WTC11 (cell line): ENCODE measurements around the gene ATG5.

ENCODE experiments used
- ESRRA ChIP-seq: sonication (generic); formaldehyde crosslinking; IDR thresholded peaks from 2 replicates; pipeline ENCODE4 v1.8.1; 2022; ENCODE audit warnings: mild to moderate bottlenecking, missing genetic modification reagents, borderline replicate concordance
- ETV6 ChIP-seq: sonication (generic); formaldehyde crosslinking; IDR thresholded peaks from 2 replicates; pipeline ENCODE4 v1.8.1; 2022; ENCODE audit warnings: mild to moderate bottlenecking, missing genetic modification reagents
- GABPB1 ChIP-seq: sonication (generic); formaldehyde crosslinking; IDR thresholded peaks from 2 replicates; pipeline ENCODE4 v1.8.1; 2023; ENCODE audit warnings: mild to moderate bottlenecking, missing genetic modification reagents
- NR1H2 ChIP-seq: sonication (generic); formaldehyde crosslinking; IDR thresholded peaks from 2 replicates; pipeline ENCODE4 v1.9.0; 2021; ENCODE audit warnings: mild to moderate bottlenecking, moderate library complexity, missing genetic modification reagents
- SMAD3 ChIP-seq: sonication (generic); formaldehyde crosslinking; IDR thresholded peaks from 2 replicates; pipeline ENCODE4 v1.8.0; 2022; ENCODE audit warnings: missing genetic modification reagents, mild to moderate bottlenecking, borderline replicate concordance
- TCF7 ChIP-seq: sonication (generic); formaldehyde crosslinking; IDR thresholded peaks from 2 replicates; pipeline ENCODE4 v1.8.0; 2022; ENCODE audit warnings: mild to moderate bottlenecking, low read depth, missing genetic modification reagents, moderate library complexity
- TEAD4 ChIP-seq: sonication (generic); formaldehyde crosslinking; IDR thresholded peaks from 2 replicates; pipeline ENCODE4 v1.8.0; 2022; ENCODE audit warnings: mild to moderate bottlenecking, missing genetic modification reagents
- ZBTB21 ChIP-seq: sonication (generic); formaldehyde crosslinking; IDR thresholded peaks from 2 replicates; pipeline ENCODE4 v1.8.1; 2023; ENCODE audit warnings: mild to moderate bottlenecking, missing genetic modification reagents, borderline replicate concordance
- ZNF416 ChIP-seq: fragments of 250-450 bp; sonication (Bioruptor Pico); IDR thresholded peaks from 2 replicates; pipeline ENCODE4 v1.9.0; 2021; ENCODE audit warnings: mild to moderate bottlenecking, inconsistent platforms
- TF ChIP-seq, protein P1 (sequence below): fragments of 200-600 bp; IDR thresholded peaks from 2 replicates; pipeline ENCODE4 v1.8.0; 2022; ENCODE audit warnings: antibody characterized with exemption
- TF ChIP-seq, protein P2 (sequence below): sonication (generic); formaldehyde crosslinking; IDR thresholded peaks from 2 replicates; pipeline ENCODE4 v1.8.0; 2023; ENCODE audit warnings: missing genetic modification reagents, mild to moderate bottlenecking, borderline replicate concordance
- TF ChIP-seq, protein P3 (sequence below): sonication (generic); formaldehyde crosslinking; IDR thresholded peaks from 2 replicates; pipeline ENCODE4 v1.8.1; 2023; ENCODE audit warnings: mild to moderate bottlenecking, missing genetic modification reagents, moderate library complexity
- TF ChIP-seq, protein P4 (sequence below): sonication (generic); formaldehyde crosslinking; conservative IDR thresholded peaks from 2 replicates; pipeline ENCODE4 v1.8.1; 2023; ENCODE audit warnings: mild to moderate bottlenecking, low read depth, missing genetic modification reagents, moderate library complexity

DNA sequence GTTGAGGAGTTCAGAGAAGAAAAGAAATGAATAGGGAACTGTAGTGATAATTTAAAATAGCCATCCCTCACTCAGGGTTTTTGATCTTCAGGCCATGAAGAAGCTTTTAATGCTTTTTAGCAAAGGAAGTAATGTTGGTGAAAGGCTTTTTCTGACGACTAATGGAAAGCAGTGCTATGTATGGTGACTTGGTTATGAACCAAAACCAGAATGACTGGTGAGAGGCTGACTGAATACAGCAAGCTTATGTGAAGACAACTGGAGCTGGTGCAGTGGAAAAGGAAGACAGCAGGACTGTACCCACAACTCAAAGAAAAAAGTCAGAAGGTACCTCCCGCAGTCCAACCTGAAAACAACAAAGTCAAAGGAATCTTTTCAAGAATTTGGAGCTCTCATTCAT is 120.6 kb downstream of the ATG5 start:
- TF ChIP-seq, protein P1, sequence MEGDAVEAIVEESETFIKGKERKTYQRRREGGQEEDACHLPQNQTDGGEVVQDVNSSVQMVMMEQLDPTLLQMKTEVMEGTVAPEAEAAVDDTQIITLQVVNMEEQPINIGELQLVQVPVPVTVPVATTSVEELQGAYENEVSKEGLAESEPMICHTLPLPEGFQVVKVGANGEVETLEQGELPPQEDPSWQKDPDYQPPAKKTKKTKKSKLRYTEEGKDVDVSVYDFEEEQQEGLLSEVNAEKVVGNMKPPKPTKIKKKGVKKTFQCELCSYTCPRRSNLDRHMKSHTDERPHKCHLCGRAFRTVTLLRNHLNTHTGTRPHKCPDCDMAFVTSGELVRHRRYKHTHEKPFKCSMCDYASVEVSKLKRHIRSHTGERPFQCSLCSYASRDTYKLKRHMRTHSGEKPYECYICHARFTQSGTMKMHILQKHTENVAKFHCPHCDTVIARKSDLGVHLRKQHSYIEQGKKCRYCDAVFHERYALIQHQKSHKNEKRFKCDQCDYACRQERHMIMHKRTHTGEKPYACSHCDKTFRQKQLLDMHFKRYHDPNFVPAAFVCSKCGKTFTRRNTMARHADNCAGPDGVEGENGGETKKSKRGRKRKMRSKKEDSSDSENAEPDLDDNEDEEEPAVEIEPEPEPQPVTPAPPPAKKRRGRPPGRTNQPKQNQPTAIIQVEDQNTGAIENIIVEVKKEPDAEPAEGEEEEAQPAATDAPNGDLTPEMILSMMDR, result no peak
- TF ChIP-seq ESRRA (CRISPR knock-in tag) (no peak), ZBTB21 (CRISPR knock-in tag) (no peak), ETV6 (CRISPR knock-in tag) (no peak), NR1H2 (no peak), GABPB1 (no peak), ZNF416 (no peak), TEAD4 (no peak), TCF7 (CRISPR knock-in tag) (no peak), SMAD3 (CRISPR knock-in tag) (no peak)
- TF ChIP-seq, protein P2, sequence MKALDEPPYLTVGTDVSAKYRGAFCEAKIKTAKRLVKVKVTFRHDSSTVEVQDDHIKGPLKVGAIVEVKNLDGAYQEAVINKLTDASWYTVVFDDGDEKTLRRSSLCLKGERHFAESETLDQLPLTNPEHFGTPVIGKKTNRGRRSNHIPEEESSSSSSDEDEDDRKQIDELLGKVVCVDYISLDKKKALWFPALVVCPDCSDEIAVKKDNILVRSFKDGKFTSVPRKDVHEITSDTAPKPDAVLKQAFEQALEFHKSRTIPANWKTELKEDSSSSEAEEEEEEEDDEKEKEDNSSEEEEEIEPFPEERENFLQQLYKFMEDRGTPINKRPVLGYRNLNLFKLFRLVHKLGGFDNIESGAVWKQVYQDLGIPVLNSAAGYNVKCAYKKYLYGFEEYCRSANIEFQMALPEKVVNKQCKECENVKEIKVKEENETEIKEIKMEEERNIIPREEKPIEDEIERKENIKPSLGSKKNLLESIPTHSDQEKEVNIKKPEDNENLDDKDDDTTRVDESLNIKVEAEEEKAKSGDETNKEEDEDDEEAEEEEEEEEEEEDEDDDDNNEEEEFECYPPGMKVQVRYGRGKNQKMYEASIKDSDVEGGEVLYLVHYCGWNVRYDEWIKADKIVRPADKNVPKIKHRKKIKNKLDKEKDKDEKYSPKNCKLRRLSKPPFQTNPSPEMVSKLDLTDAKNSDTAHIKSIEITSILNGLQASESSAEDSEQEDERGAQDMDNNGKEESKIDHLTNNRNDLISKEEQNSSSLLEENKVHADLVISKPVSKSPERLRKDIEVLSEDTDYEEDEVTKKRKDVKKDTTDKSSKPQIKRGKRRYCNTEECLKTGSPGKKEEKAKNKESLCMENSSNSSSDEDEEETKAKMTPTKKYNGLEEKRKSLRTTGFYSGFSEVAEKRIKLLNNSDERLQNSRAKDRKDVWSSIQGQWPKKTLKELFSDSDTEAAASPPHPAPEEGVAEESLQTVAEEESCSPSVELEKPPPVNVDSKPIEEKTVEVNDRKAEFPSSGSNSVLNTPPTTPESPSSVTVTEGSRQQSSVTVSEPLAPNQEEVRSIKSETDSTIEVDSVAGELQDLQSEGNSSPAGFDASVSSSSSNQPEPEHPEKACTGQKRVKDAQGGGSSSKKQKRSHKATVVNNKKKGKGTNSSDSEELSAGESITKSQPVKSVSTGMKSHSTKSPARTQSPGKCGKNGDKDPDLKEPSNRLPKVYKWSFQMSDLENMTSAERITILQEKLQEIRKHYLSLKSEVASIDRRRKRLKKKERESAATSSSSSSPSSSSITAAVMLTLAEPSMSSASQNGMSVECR, result no peak
- TF ChIP-seq, protein P3, sequence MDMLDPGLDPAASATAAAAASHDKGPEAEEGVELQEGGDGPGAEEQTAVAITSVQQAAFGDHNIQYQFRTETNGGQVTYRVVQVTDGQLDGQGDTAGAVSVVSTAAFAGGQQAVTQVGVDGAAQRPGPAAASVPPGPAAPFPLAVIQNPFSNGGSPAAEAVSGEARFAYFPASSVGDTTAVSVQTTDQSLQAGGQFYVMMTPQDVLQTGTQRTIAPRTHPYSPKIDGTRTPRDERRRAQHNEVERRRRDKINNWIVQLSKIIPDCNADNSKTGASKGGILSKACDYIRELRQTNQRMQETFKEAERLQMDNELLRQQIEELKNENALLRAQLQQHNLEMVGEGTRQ (CRISPR knock-in tag), result no peak
- TF ChIP-seq, protein P4, sequence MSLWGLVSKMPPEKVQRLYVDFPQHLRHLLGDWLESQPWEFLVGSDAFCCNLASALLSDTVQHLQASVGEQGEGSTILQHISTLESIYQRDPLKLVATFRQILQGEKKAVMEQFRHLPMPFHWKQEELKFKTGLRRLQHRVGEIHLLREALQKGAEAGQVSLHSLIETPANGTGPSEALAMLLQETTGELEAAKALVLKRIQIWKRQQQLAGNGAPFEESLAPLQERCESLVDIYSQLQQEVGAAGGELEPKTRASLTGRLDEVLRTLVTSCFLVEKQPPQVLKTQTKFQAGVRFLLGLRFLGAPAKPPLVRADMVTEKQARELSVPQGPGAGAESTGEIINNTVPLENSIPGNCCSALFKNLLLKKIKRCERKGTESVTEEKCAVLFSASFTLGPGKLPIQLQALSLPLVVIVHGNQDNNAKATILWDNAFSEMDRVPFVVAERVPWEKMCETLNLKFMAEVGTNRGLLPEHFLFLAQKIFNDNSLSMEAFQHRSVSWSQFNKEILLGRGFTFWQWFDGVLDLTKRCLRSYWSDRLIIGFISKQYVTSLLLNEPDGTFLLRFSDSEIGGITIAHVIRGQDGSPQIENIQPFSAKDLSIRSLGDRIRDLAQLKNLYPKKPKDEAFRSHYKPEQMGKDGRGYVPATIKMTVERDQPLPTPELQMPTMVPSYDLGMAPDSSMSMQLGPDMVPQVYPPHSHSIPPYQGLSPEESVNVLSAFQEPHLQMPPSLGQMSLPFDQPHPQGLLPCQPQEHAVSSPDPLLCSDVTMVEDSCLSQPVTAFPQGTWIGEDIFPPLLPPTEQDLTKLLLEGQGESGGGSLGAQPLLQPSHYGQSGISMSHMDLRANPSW (CRISPR knock-in tag), result no peak
